NCI-H128 (cell line): ENCODE data around the gene GIPC1.

ENCODE experiments used
- DNase-seq: peaks from one replicate; lab custom pipeline; 2025; ENCODE audit not compliant: unreplicated experiment; lab: John Stamatoyannopoulos, UW

The GIPC1 gene

GRCh38 chr19:14494910-14495671 is 836 bp downstream of the GIPC1 start:
- no peak for DNase-seq

- no peak for DNase-seq
Observed at GRCh38 chr19:14494411-14494810, 1.5 kb downstream of the GIPC1 start.

DNA sequence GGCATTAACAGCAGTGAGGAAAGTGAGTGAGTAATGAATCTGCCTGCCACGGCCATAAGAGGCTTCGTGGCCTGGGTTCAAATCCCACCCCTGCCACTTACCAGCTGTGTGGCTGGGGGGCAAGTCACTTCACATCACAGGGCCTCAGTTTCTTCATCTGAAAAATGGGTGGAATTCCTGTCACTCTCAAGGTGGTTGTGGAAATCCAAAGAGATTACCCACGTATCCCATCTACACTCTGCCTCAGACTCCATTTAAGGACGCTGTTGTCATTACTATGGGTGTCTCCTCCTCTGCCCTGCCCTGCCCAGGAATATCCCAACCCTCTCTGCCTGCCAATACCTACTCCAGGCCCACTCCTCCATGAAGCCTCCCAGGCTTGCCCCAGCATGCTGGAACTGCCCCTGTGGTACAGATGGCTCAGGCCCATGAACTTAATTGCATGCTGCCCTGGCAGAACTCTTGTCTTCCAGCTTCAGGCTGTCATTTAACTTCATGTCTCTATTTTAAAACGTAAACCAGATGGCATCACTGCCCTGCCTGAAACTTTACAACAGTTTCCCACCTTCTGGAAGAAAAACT is 3.1 kb downstream of the GIPC1 start:
- no peak for DNase-seq

GRCh38 chr19:14487370-14488125 is 8.4 kb downstream of the GIPC1 start:
- DNase-seq, result no peak

GRCh38 chr19:14482172-14482941 is 13.6 kb downstream of the GIPC1 start:
- DNase-seq, result no peak

- no peak for DNase-seq
Observed at GRCh38 chr19:14480700-14481079, 15.2 kb downstream of the GIPC1 start.

- no peak for DNase-seq
Observed at GRCh38 chr19:14479975-14480699, 15.8 kb downstream of the GIPC1 start.

DNA sequence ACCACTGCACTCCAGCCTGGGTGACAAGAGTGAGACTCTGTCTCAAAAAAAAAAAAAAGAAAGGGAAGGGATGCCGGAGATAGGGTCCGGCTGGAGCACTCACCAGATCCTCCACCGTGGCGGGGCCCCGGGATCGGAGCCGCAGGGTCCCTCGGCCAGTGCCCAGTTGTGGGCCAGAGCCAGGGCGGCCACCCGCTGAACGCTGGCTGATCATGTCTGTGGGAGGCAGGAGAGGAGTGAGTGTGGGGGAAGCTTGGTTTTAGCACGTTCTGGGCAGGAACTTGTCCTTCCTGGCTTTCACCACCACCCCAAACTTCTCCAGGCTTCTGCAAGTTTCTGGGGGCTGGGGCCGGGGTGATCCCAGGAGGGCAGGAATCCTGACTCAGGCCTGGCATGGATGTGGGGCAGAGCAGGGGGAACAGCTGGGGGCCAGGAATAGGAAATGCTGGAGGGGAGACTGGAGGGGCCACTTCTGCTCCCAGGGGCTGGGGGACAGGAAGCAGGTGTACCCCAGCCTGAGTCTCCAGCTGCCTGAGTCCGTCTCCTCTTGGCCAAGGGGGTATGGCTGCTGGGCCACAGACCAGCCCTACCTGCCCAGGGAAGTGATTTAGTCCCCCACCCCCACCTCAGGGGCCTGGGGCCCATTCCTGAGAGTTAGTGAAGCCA is 16.5 kb downstream of the GIPC1 start:
- DNase-seq, result no peak

DNA sequence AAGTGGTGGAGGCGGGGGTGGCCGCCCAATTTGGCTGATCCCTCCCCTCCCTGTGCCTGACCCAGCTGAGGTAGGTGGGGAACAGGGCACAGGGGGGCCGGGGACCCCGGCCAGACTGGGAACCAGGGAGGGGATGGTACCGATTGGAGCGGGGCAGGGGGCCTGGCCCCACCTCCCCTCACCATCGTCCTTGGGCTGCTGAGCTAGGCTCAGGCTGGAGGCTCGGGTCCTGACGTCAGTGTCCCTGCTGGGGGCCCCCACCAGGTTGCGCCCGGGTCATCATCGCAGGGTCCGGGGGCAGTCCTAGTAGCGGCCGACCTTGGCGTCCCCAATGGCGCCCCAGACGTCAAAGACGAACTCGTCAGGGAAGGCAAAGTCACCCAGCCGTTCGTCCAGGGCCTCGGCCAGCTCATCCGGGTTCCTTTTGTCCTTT is 17.8 kb downstream of the GIPC1 start:
- DNase-seq, result no peak

DNA sequence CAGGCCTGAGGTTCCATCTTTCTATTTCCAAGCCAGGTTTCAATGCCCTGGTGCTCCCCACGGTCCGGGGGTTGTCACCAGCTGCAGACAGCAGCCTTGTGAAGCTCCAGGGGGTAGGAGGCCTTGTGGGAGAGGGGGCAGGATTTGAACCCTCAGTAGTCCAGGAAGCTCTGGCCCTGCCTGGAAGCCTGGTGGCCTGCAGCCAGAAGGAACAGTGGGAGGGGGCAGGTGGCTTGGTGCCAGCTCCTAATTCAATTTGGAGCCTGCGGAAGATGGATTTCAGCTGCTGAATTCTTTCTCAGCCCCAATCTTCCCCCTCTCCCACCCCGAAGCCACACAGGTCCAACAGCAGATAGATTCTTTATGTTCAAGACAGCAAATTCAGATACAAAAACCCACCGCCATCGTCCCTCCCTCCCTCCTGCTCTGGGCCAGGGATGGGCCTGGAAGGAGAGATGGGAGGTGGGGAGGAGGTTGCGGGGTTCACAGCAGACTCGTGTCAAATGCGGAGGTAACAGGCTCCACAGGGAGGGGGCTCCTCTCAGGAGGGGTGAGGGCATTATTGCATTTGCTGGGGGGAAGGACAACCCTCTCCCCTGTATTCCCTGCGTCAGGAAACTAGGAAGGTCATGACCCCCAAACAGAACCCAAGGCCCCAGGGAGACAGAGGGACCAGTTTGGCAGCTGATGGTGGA is 18.4 kb downstream of the GIPC1 start:
- no peak for DNase-seq

DNA sequence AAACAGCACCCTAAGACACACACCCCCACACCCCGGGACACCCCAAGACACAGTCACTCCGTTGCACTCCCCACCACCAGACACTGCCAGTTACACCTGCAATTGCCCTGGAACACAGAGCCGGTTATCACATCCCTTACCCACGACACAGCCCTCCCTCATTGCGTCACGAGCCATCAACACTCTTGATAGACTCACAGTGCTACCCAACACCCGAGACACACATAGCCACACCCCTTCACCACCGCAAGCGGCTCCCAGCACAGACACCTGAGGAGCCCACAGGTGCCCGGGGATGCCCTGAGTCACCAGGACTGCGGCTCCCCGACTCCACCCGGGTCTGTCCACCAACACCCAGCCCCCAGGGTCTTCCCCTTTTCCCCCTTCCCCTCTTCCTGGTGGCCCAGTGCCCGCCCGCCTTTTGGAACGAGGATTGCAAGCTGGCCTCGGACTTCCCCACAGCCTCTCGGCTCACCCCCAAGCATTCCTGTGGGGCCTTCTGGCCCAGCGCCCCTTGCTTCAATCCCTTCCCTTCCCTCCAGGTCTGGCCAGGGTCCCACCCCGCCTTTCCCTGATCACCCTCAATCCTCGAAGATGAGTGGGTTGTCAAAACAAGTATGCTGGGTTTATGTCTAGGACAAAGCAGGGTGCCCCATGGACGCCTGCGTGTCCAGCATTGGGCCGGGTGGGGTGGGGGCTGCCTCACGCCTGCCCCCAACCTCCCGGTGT is 19.1 kb downstream of the GIPC1 start:
- DNase-seq, result no peak

GRCh38 chr19:14476327-14476672 is 19.6 kb downstream of the GIPC1 start:
- no peak for DNase-seq

GRCh38 chr19:14475251-14476073 is 20.5 kb downstream of the GIPC1 start, which contains the start of gene PTGER1:
PTGER1 (minus strand) TSS chr19:14475354; CDS start chr19:14474320, 1,034 bp downstream.
- no peak for DNase-seq

GRCh38 chr19:14474827-14475226 is 21.1 kb downstream of the GIPC1 start:
- DNase-seq, result no peak

GRCh38 chr19:14473978-14474578 is 21.8 kb downstream of the GIPC1 start:
- DNase-seq, result no peak

- no peak for DNase-seq
Observed at GRCh38 chr19:14473073-14473977, 22.6 kb downstream of the GIPC1 start.
